Neural cell (in vitro differentiated cells): Measurements from ENCODE around the gene AFG1L.

Source experiments
- CTCF ChIP-seq: fragments of 450-650 bp; IDR thresholded peaks from 2 replicates; pipeline ENCODE4 v1.5.1; 2014; ENCODE audit warnings: antibody characterized with exemption, mild to moderate bottlenecking, moderate library complexity; ENCODE audit not compliant: poor library complexity, severe bottlenecking
- EP300 ChIP-seq: fragments of 450-650 bp; conservative IDR thresholded peaks from 2 replicates; pipeline ENCODE4 v1.6.1; 2014; ENCODE audit warnings: antibody characterized with exemption, mild to moderate bottlenecking, moderate library complexity; ENCODE audit not compliant: poor library complexity, severe bottlenecking
- POLR2AphosphoS5 ChIP-seq: IDR thresholded peaks from 2 replicates; pipeline ENCODE4 v1.6.1; 2012
- RAD21 ChIP-seq: fragments of 450-650 bp; conservative IDR thresholded peaks from 2 replicates; pipeline ENCODE4 v1.6.1; 2014; ENCODE audit warnings: antibody characterized with exemption, mild to moderate bottlenecking, moderate library complexity

- no peak for TF ChIP-seq CTCF
- TF ChIP-seq RAD21 = no peak
- no peak for TF ChIP-seq POLR2AphosphoS5
- TF ChIP-seq EP300 = no peak
Measured at GRCh38 chr6:108570517-108570916, 275.7 kb downstream of the AFG1L start.
